RPMI8226 (cell line): ENCODE measurements around the gene DEPDC1B.
"Not testable (repeated sequence)": the region's sequence is repeated elsewhere in the genome, so short reads cannot be mapped to it uniquely, and the experiment has no call there.

Experiments
- DNase-seq: peaks from one replicate; pipeline ENCODE4 v3.0.0-alpha.2; 2015

Gene DEPDC1B

GRCh38 chr5:60698336-60698735 lies 1.6 kb downstream of the DEPDC1B start:
- DNase-seq: no peak

- DNase-seq: no peak
Measured at GRCh38 chr5:60690326-60690725, 9.6 kb downstream of the DEPDC1B start.

GRCh38 chr5:60688980-60689379 lies 11.0 kb downstream of the DEPDC1B start:
- no peak for DNase-seq

- peak; percentile 16 for DNase-seq
Measured at GRCh38 chr5:60687927-60688720, 11.8 kb downstream of the DEPDC1B start.

GRCh38 chr5:60686157-60686556 lies 13.8 kb downstream of the DEPDC1B start:
- no peak for DNase-seq

- DNase-seq: no peak
Measured at GRCh38 chr5:60685700-60686099, 14.3 kb downstream of the DEPDC1B start.

- no peak for DNase-seq
Measured at GRCh38 chr5:60685028-60685427, 14.9 kb downstream of the DEPDC1B start.

- not testable (repeated sequence) for DNase-seq
Measured at GRCh38 chr5:60682007-60682406, 18.0 kb downstream of the DEPDC1B start.

GRCh38 chr5:60679816-60680215 lies 20.1 kb downstream of the DEPDC1B start:
- DNase-seq: no peak

GRCh38 chr5:60677850-60678664 lies 21.9 kb downstream of the DEPDC1B start:
- peak; percentile 46 for DNase-seq

GRCh38 chr5:60675286-60675685 lies 24.7 kb downstream of the DEPDC1B start:
- DNase-seq: no peak

GRCh38 chr5:60674251-60675069 lies 25.5 kb downstream of the DEPDC1B start:
- no peak for DNase-seq

GRCh38 chr5:60673334-60673733 lies 26.6 kb downstream of the DEPDC1B start:
- no peak for DNase-seq

- DNase-seq: no peak
Measured at GRCh38 chr5:60672693-60673264, 27.2 kb downstream of the DEPDC1B start.

- no peak for DNase-seq
Measured at GRCh38 chr5:60671899-60672692, 27.9 kb downstream of the DEPDC1B start.

GRCh38 chr5:60670749-60671148 lies 29.2 kb downstream of the DEPDC1B start:
- DNase-seq: no peak

GRCh38 chr5:60668686-60669304 lies 31.2 kb downstream of the DEPDC1B start:
- DNase-seq: peak; percentile 61

- no peak for DNase-seq
Measured at GRCh38 chr5:60651872-60652620, 47.9 kb downstream of the DEPDC1B start.

GRCh38 chr5:60649288-60649917 lies 50.6 kb downstream of the DEPDC1B start:
- DNase-seq: peak; percentile 74

GRCh38 chr5:60648175-60648574 lies 51.8 kb downstream of the DEPDC1B start:
- DNase-seq: no peak
